Measurements from ENCODE around the gene NELFA. TPM values are rescaled to one million over a fixed set of nuclear protein-coding genes. Genes with fewer than 3 reads are reported as not detected.

NELFA gene
- total and polyA plus RNA-seq, 10 of the 15 experiments (the other 5 are each of a cell fraction or from before 2014, with no cell fraction given): 0.39 to 38.6 (median 16.7) TPM

- TF ChIP-seq MEF2B (IDR thresholded peaks at IDR 0.05; ENCODE audit: partially characterized antibody, poor library complexity, severe bottlenecking): no peak
- no peak for TF ChIP-seq SKIL (IDR thresholded peaks at IDR 0.05; ENCODE audit: low read depth, poor library complexity, severe bottlenecking)
Measured at GRCh38 chr4:2042204-2042946, 33.6 kb upstream of the NELFA start (continued).

- ChIA-PET POLR2A (no interaction called here), RAD21 (ENCODE audit: unreplicated experiment) (interaction anchor here (1.1 kb wide), 1 partner anchor 165 kb away, joined by 3 read pairs; no protein-coding TSS in a partner anchor), SMC1A (ENCODE audit: uncharacterized antibody, unreplicated experiment) (interaction anchor here (0.6 kb wide), 1 partner anchor 158 kb away, joined by 3 read pairs; no protein-coding TSS in a partner anchor), CTCF (interaction anchor here (0.6 kb wide), 1 partner anchor 1004 kb away, joined by 3 read pairs; no protein-coding TSS in a partner anchor)
- H3K36me3 ChIP-seq (ENCODE audit: control insufficient read depth in 2 of 2, insufficient read depth in 2 of 2, low read length in 1 of 2): no peaks in the 10 kb centered on the region
- no peak overlapping the region for H3K27ac ChIP-seq (ENCODE audit: control insufficient read depth, insufficient read depth)
- H3K79me2 ChIP-seq (ENCODE audit: control insufficient read depth, insufficient read depth, low read length): no peaks in the 10 kb centered on the region
- in situ Hi-C loops (cut with MboI) (no loop called here), intact Hi-C loops (cut with micrococcal nuclease; ENCODE audit: unreplicated experiment) (no loop called here)
- ATAC-seq (peak; percentile 90), DNase-seq (ENCODE audit: low read depth, low spot score) (peak; percentile 34), FAIRE-seq (peak; percentile 56)
- peaks cover 8% of the 10 kb centered on the region; the same call in 1 of the 2 replicates for H3K4me1 ChIP-seq (ENCODE audit: control insufficient read depth, insufficient read depth, low read length)
- no peak overlapping the region for H3K9ac ChIP-seq (ENCODE audit: control insufficient read depth, insufficient read depth, low read length)
- peak overlapping the region; percentile 94 for H3K4me2 ChIP-seq (ENCODE audit: control insufficient read depth, insufficient read depth)
- peaks cover 3 to 4% of the 10 kb centered on the region in 2 experiments; a peak in 3 of 4 replicates for H3K27me3 ChIP-seq (replicated peaks in 1 of 2; ENCODE audit: control insufficient read depth in 2 of 2, insufficient read depth in 2 of 2, low read length in 1 of 2)
- H2AFZ ChIP-seq (ENCODE audit: control insufficient read depth, low read depth, low read length): peak overlapping the region; percentile 87
- H4K20me1 ChIP-seq (ENCODE audit: control insufficient read depth, insufficient read depth): no peaks in the 10 kb centered on the region
- H3K9me3 ChIP-seq (replicated peaks; ENCODE audit: control insufficient read depth, insufficient read depth, low read length): no peaks in the 10 kb centered on the region
- 3% methylated on average over 74 of the region's 94 CpGs for WGBS (ENCODE audit: insufficient coverage, insufficient replicate concordance, low lambda C conversion rate, missing lambda C conversion rate)
- no TSS peak for BruUV-seq (replicated peaks)
- H3K4me3 ChIP-seq: peak overlapping the region; percentile 87
- TF ChIP-seq DPF2 (IDR thresholded peaks at IDR 0.05) (peak; percentile 47; the same call in 1 of the 2 replicates), SUZ12 (IDR thresholded peaks at IDR 0.05; ENCODE audit: unreplicated experiment) (peak; percentile 49), POLR2A (IDR thresholded peaks at IDR 0.05; ENCODE audit: low read depth, low read length) (peak; percentile 71; the same call in 1 of the 2 replicates), SPI1 (IDR thresholded peaks at IDR 0.05; ENCODE audit: borderline replicate concordance, insufficient read depth, low read depth, low read length) (0 out of 2 replicates have a peak, but pooled peaks have one; percentile 4), BMI1 (IDR thresholded peaks at IDR 0.05; ENCODE audit: borderline replicate concordance) (peak; percentile 96), SMAD1 (IDR thresholded peaks at IDR 0.05; ENCODE audit: low read depth, partially characterized antibody) (no peak), IKZF1 (conservative IDR thresholded peaks at IDR 0.05) (peak; percentile 81), ZNF592 (IDR thresholded peaks at IDR 0.05) (no peak)
Measured at GRCh38 chr4:2041239-2042130, 32.7 kb upstream of the NELFA start.

Data from GM12878 (cell line).